Measurements from ENCODE around the gene MNT.

Gene MNT

DNA sequence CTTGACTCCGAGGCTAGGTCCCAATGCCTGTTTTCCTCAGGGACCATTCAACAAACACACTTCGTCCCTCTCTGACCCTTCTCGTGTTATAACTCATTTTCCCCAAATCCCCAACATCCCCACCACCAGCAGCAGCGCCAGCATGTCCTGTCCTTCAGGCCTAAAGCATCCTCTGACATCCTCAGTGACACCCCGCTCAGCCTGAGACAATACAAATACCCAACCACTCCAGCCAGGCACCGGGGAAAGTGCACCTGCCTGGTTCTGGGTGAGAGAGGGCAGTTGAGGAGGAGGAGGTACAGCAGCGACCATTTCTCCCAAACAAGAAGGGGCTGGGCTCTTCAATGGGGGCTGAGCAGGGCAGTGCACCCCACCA lies 4.7 kb downstream of the MNT start:
- DNase-seq (ENCODE audit: low spot score): no peak

DNA sequence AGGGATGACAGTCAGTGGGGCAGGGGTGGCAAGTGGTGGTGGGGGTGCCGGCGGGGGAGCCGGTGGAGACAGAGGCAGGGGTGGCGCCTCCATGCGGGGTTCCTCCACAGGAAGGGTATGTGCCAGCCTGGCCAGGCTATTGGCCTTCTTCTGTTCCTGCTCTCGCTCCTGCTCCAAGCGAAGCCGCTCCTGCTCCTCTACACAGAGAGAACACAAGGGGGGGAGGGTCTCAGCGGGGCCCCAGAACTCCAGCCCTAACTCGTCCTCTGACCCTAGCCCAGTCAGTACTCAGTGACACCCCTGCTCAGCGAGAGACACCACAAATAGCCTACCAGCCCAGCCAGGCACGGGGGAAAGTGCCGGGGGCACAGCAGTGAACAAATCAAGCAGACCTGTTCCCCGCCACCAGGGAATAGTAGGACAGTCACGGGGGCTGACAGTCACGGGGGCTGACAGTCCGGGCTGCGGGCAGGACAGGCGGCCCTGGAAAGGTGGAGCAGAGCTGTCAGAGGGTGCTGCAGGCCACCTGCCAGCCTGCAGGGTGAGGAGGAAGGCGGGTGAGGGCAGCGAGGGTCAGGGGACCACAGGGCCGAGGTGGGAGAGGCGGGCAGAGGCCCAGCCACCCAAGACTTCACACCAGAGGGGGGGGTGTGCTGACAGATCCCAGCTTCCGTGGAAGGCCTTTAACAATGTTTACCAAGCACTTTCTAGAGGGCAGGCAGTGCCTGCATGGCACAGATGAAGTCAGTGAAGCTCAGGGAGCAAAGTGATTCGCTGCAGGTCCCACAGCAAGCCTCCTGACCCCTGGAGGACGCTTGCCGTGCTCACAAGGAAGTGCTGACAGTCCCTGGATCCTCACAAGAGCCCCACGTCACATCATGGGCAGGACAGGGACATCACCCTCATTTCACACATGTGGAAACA lies 5.3 kb downstream of the MNT start:
- no peak for DNase-seq (ENCODE audit: low spot score)

DNA sequence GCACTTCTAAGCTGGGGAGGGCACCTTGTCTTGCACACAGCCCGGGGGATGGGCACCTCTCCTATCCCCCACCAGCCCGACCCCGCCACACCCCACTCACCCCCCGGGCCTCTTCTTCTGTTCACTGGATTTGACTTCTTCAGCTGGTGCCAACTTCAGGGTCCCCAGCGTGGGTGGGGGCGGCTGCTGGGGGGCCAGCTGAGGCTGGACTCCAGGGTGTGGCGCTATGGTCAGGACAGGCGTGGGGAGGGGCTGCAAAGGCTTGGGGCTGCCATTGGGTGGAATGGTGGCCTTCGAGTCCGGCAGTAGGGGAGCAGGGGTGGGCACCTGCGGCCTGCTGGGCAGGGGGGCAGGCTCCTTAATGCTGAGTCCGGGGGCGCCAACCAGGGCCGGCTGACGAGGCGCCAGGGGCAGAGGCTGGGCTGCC lies 6.1 kb downstream of the MNT start:
- no peak for DNase-seq (ENCODE audit: low spot score)

DNA sequence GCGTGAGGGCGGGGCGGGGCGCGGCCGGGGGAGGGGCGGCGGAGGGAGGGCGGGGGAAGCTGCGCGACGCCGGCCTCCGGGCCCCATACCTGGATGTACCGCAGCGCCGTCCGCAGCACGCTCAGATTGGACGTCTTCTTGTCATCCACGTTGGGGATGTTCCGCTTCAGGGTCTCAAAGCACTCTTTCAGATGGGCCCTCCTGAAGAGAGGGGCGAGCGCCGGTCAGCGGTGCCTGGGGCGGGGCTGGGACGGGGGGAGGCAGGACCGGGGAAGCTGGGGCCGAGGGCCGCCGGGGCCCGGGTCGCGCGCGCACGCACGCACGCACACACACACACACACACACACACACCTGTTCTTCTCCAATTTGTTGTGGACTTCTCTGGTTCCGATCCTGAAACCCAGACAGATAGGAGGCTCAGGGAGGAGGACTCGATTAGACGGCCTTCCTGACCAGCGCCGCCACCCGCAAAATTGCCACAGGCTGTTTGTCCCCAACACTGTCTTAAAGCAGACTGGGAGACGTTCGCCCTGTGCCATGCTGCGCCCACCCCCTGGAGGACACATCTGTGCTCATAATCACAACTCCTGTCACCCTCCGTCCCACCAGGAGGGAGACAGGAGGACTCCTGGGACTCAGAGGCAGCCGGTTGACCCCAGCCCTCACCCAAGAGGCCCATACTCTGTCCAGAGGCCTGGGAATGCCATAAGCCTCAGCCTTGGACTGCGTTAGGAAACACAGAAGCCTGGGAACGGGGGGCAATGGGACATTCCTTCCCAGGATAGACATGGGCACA lies 6.7 kb downstream of the MNT start:
- no peak for DNase-seq (ENCODE audit: low spot score)

DNA sequence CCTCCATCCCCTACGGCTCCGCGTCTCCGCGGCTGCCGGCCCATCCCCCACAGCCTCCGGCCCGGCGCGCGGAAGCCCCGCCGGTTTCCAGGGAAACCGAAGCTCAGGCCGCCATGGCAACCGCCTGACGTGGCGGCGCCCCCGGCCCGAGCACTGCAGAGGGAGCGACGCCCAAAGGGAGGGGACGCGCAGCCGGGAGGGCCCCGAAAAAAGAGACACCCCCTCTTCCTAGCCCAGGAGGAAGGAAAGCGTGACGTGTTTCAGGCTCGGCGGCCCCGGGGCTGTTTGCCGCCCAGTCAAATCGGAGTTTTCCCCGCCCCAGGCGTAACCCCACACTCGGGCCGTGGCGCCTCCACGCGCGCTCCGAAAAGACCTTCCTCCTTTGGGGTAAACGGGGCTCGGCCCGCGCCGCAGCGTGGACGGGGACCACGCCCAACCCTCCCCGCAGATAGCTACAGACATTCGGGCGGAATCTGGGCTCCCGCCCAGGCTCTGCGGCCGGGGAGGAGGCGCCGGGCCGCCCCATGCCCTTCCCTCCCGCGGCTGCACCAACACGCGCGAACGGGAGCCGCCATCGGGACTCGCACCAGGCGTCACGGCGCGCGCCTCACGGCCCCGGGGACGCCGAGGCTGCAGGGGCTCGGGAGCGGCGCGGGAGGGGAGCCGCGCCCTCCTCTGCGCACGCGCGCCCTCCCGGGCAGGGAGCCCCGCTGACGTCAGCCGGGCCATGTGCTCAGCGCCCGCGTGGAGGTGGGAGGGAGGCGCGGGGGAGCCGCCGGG lies 7.5 kb downstream of the MNT start:
- peak; percentile 91 for DNase-seq (ENCODE audit: low spot score)

DNA sequence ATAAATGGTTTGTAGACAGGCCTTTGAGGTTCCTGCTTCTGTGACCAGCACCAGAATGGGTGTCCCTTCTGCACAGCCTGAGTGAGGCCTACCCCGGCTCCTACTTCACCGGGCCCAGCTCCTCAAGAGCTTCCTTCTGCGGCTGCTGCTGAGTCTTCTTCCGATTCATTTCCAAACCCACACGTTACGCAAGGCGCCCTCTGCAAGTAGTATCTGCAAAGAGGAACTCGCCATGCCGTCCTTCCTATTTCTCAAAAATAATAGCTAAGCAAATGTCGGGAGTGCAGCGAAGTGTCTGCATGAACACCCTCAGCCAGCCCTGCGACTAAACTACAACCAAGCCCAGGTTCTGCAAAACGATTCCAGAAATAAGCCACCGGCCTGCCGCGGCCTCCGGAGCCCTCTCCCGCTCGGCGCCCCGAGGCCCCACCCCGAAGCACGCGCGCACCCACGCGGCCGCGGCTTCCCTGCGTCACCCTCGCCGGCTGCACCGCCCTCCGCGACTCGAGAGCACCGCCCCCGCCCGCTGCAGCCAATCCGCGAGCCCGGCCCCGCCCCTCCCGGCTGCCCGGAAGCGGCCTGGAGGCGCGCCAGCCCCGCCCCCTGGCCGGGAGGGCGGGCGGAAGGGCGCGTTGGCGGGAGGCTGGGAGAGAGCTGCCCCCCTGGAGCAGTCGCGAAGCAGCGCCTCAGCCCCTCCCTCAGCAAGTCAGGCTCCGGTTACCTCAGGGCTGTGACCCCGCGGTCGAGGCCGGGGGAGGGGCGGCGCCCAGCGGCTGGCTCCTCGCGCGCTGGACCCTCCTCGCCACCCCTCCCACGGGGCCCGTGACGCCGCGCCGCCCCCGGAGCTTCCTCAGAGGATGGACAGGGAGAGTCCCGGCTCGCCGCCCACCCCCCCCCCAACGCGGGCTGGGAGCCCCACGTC lies 8.3 kb downstream of the MNT start:
- peak; percentile 96 for DNase-seq (ENCODE audit: low spot score)

DNA sequence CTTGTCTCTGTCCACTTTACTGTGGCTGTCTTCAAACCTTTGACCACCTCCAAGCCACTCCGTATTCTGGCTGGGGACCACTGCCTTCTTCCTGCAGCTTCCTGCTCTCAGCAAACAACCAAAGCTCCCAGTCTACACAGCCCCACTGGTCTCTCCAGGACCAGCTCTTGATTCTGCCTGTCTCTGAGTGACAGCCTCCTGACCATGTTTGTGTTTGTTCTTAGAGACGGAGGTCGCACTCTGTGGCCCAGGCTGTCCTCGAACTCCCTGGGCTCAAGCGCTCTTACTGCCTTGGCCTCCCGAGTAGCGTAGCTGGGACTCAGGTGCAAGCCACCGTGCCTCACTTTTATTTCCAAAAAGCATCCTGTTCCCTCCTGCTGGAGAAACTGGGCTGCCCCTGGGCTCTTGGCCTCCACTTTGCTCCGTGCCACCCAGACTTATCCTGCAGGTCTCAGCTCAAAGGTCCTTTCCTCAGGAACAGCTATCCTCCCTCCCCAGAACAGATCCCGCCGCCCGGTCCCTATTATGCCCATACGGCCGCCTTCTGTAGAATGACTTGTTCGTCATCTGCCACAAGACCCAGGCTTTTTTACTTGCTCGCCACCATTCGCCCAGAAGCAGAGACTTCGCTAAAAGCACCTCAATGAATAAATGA lies 9.1 kb downstream of the MNT start:
- no peak for DNase-seq (ENCODE audit: low spot score)

DNA sequence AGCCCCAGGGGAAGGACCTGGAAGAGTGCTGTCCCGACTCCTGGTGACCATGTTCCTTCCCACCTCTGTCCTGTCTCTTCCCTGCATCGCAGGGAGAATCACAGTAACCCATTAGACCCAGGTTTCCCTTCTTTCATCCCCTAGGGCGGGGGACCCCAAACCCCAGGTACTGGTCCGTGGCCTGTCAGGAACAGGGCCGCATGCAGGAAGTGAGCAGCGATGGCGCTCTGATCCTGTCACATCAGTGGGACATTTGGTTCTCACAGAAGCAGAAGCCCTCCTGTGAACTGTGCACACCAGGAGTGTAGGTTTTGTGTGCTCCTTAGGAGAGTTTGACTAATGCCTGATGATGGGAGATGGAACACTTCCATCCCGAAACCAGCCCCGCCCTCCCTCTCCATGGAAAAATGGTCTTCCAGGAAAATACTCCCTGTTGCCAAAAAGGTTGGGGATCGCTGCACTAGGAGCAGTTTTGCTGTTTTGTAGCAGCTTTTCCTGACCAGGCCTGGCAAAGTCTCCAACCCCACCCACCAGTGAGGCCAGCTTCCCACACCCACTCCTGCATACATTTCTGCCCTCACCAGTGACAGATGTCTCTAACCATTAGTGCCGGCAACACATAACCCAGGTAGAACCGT lies 10.5 kb downstream of the MNT start:
- no peak for DNase-seq (ENCODE audit: low spot score)

DNA sequence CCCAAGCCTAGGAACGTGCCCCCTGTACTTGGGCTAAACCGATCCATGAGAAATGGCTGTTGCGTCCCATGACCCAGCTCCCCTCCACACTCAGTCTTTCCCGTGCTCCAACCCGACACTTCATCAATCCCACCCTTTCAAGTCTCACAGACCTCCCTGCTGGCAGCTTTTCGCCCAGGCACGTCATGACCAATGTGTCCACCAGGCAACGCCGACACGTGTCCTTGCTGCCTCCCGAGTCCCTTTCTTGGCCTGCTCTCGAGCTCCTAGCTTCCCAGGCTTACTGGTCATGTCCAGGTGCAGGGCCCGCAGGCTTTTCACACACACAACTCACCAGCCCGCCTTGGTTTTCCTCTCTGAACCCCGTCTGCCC lies 12.2 kb downstream of the MNT start:
- DNase-seq (ENCODE audit: low spot score): no peak

DNA sequence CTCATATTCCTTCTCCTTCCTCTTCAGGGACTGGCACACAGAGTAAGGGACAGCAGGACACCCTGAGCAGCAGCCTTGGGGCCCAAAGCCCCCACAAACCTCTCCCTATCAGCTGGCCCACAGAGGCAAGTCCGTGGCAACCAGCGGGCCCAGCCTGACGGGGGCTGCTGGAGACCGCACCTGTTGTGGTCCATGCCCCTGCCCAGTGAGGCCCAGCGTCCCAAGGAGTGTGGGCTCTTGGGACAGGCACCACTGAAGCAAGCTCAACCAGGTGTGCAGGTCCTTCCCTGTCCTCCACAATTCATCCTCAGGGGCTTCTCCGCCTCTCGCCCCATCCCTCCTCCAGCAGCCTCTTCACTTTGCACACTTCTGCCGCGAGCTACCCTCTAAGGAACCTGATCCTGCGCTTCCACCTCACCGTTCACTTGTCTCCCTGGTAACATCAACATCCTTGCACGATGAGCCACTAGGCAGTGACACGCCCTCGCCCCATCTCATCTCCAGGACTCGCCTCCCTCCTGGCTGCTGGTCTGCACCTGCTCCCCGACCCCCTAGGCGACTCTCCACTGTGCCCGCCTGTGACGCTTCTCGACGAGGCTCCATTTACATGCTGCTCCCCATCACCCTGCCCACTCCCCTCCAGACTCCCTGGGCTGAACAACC lies 12.7 kb downstream of the MNT start:
- no peak for DNase-seq (ENCODE audit: low spot score)

DNA sequence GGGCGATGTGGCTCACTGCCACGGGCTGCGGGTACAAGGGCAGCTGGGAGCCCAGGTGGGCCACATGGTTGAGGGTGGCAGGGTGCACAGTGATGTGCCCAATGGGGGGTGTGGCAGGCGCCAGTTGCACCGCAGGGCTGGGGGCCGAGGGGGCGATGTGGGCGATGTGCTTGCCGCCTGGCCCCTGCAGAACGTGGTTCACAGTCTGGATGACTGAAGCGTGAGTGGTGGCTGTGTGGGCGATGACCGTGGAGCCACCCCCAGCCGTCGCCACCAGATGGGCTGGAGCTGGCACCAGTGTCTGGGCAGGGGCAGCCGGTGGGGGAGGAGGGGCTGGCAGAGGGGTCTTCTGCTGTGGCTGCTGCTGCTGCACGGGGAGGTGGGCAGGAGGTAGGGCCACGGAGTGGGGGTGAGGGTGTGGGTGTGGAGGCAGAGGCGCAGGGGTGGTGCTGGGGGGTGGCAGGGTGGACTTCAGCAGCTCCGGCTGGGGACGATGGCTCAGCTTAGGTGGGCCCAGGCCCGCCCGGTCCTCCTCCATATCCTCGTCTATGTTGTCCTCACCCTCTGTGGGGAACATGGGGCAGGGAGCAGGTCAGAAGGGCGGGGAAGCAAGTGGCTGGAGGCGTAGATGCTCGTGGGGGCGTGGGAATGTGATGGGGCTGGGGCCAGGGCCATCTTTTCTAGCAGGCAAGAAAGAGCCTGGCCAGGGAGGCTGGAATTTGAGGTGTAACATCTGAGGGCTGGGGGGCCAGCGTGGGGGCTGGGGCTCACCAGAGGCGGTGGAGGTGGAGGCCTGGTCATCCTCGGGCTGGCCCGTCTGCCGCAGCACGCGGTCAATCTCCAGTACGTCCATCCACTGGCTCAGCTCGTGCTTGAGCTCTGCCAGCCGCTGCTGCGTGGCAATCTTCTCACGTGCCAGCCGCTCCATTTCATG lies 13.5 kb downstream of the MNT start:
- DNase-seq (ENCODE audit: low spot score): no peak

DNA sequence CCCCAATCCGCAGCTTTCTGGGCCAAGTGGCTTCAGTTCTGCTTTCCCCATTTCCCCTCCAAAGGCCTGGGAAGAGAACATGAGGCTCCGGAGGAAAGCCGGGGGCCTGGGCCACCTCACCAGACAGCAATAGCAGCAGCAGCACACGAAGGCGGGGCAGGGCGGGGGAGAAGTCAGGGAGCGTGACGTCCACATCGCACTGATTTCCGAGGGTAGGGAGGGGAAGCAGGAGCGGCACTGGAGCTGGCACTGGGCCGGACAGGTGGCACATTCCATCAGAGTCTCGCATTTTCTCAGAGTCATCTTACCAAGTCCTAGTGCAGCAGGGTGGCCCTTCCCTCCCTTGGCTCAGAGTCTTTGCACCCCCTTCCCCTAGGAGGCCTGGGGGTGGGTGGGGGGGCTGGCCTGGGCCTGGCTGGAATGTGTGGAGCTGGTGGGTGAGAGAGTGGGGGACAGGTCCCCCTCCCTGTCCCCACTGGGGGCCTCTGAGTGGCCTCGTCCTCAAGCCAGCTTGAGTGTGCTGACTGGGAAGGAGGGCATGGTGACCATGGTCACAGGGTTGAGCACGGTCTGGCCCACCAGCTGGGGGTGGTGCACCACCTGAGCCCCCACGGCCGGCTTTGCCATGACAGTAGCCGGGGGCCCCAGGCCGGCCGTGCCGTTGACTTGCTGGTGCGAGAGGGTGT lies 14.3 kb downstream of the MNT start:
- no peak for DNase-seq (ENCODE audit: low spot score)

DNA sequence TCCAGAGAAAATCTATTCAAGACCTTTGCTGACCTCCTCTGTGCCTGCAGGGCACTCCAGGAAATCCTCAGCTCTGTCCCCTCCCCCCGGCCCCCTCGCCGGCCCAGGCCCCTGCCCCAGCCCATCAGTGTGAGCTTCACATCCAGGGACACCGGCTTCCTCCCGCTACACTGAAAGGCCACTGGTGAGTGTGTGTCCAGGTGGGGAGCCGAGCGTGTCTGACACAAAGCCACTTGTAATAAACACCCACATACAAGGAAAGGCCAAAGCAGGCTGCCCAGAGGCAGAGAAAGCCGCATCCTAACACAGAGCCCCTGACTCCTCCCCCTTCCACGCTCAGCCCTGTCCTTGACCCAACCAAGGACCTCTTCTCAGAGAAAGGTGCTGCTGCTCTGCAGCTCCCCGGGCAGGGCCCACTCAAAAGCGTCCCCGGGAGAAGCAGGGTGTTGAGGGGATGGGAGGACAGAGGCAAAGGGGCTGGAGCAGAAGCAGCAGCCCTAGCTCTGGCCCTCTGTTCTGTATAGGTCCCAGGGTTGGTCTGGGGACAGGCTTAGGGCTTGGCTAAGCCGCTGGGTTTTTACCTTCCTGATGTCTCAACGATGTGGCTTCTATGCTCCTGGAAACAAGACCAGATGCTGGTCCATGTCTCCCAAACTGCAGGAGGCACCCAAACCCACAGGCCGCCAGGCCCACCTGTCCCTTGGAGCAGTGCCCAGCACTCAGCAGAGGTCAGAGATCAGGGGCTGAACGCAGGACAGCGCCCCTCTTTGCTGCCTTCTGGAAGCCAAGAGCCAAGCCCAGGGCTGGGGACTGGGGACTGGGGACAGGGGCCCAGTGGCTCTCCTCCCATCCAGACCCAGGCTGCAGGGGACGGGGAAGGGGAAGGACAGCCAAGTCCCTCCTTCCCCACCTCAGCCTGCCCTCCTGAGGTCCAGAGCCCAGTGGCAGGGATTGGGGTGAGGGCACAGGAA lies 15.3 kb downstream of the MNT start:
- DNase-seq (ENCODE audit: low spot score): no peak

DNA sequence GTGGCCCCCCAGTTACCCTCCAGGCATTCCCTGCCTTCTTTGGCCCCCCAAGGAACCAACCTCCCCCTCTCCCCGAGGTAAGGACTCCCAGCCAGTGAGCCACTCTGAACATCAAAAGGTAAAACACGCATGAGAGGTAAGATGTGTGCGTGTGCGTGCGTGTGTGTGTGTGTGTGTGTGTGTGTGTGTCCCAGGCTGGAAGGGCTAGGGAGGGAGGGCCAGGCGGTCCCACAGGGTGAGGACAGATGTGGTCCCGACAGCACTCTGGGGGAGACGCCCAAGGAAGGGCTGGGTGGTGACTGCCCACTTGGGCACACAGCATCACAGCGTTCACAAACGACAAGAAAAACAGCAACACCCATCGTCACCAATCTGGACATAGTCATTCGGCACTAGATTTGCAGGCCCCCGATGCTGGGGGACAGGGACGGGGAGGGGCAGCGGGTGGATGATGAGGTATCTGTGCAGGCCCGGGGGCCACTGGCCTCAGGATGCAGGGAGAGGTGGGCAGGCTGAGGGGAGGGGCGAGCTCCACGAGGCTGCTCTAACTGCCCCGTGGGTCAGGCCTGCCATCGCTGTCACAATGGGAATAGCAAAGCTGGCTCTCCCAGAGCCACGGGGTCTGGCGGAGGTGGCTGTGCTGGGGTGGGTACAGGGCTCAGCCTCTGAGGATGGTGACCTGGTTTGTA lies 16.3 kb downstream of the MNT start:
- DNase-seq (ENCODE audit: low spot score): no peak

DNA sequence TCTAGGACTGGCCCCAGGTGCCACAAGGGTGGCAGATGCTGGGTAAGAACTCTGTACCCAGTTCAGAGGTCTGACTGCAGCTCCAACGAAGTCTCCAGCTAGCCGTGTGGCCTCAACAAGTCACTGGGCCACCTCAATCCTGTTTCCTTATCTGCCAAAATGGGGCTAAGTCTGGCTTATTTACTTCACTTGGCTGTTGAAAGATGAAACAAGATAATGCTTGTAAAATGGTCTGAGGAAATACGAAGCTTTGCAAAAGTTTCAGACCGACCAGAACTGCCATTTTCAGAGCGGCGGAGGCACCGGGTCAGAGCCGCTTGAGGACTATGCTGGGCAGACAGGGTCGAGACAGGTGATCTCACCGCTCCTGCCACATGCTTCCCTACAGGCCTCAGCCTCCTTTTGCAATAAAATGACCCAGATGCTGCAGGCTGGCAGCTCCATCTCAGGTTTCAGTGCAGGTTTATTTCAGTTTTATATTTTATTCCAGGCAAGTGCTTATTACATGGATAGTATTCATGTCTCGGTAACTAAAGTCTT lies 17.2 kb downstream of the MNT start:
- no peak for DNase-seq (ENCODE audit: low spot score)
